ENCODE data around the gene CD300A. TPM values are rescaled to one million over a fixed set of nuclear protein-coding genes. Genes with fewer than 3 reads are reported as not detected.

Gene CD300A
- total and polyA plus RNA-seq, 2 donors (not counting 1 experiment from before 2014, with no cell fraction given) = 2.4 to 5.7 TPM

- POLR2A ChIA-PET = no interaction called here
- TF ChIP-seq, protein P1, sequence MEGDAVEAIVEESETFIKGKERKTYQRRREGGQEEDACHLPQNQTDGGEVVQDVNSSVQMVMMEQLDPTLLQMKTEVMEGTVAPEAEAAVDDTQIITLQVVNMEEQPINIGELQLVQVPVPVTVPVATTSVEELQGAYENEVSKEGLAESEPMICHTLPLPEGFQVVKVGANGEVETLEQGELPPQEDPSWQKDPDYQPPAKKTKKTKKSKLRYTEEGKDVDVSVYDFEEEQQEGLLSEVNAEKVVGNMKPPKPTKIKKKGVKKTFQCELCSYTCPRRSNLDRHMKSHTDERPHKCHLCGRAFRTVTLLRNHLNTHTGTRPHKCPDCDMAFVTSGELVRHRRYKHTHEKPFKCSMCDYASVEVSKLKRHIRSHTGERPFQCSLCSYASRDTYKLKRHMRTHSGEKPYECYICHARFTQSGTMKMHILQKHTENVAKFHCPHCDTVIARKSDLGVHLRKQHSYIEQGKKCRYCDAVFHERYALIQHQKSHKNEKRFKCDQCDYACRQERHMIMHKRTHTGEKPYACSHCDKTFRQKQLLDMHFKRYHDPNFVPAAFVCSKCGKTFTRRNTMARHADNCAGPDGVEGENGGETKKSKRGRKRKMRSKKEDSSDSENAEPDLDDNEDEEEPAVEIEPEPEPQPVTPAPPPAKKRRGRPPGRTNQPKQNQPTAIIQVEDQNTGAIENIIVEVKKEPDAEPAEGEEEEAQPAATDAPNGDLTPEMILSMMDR (IDR thresholded peaks at IDR 0.05) = no peak
- no peak for TF ChIP-seq EZH2 (IDR thresholded peaks at IDR 0.05; ENCODE audit: borderline replicate concordance, insufficient read depth, low read depth, low read length, poor library complexity, severe bottlenecking)
- Histone ChIP-seq H3K4me2 (replicated peaks; ENCODE audit: low read depth, low read length, poor library complexity, severe bottlenecking) (no peak overlapping the region), H2AFZ (ENCODE audit: insufficient read depth, low read depth, low read length, poor library complexity, severe bottlenecking) (no peak overlapping the region), H3K36me3 (replicated peaks in 1 of 2; ENCODE audit: control extremely low read depth in 1 of 2, control insufficient read depth in 1 of 2, extremely low read depth in 1 of 2, insufficient read depth in 2 of 2, low read length in 1 of 2) (no peaks in the 10 kb centered on the region), H3K79me2 (ENCODE audit: control insufficient read depth, insufficient read depth, low read length) (no peaks in the 10 kb centered on the region), H3K4me3 (ENCODE audit: control extremely low read depth in 1 of 5, extremely low read depth in 1 of 5, insufficient read depth in 1 of 5, low read depth in 2 of 5, low read length in 4 of 5) (no peak overlapping the region), H3K4me1 (ENCODE audit: control insufficient read depth in 2 of 2, insufficient read depth in 2 of 2, low read length in 2 of 2) (peaks cover 13 to 16% of the 10 kb centered on the region in 2 donors), H4K20me1 (ENCODE audit: control insufficient read depth, insufficient read depth, low read length, poor library complexity, severe bottlenecking) (no peaks in the 10 kb centered on the region), H3K9ac (ENCODE audit: low read length) (no peak overlapping the region), H3K27me3 (replicated peaks in 1 of 4; ENCODE audit: control extremely low read depth in 1 of 4, control insufficient read depth in 3 of 4, insufficient read depth in 4 of 4, low read length in 3 of 4) (peaks cover 0 to 17% (median under 1%) of the 10 kb centered on the region in 4 experiments), H3K27ac (ENCODE audit: low read length in 2 of 2) (no peak overlapping the region), H3K9me3 (ENCODE audit: control extremely low read depth in 1 of 3, control insufficient read depth in 2 of 3, insufficient read depth in 1 of 3, low read length in 2 of 3) (peaks cover 0 to 4% (median 0%) of the 10 kb centered on the region in 3 donors)
- H3K9me3 Mint-ChIP-seq (ENCODE audit: insufficient read depth) = no peaks in the 10 kb centered on the region
- no peak for DNase-seq
- no peak overlapping the region for H3K27ac Mint-ChIP-seq
- no peak overlapping the region for H3K4me3 Mint-ChIP-seq
- no peak for ATAC-seq (ENCODE audit: low read depth)
- CTCF ChIA-PET = interaction anchor here (1.8 kb wide), 1 partner anchor 10 kb away, joined by 11 read pairs; no protein-coding TSS in a partner anchor
- H3K27me3 Mint-ChIP-seq = peaks cover 20% of the 10 kb centered on the region
- peaks cover 13% of the 10 kb centered on the region for H3K4me1 Mint-ChIP-seq
- WGBS (ENCODE audit: insufficient coverage) = 90% methylated on average over 11 of the region's 11 CpGs
- intact Hi-C loops (cut with micrococcal nuclease) = no loop called here
These were observed 18.7 kb upstream of the CD300A start for GRCh38 chr17:74447628-74448159.

- Histone ChIP-seq H3K79me2 (ENCODE audit: control insufficient read depth, insufficient read depth, low read length) (no peaks in the 10 kb centered on the region), H3K27ac (ENCODE audit: low read length in 2 of 2) (no peak overlapping the region), H3K36me3 (replicated peaks in 1 of 2; ENCODE audit: control extremely low read depth in 1 of 2, control insufficient read depth in 1 of 2, extremely low read depth in 1 of 2, insufficient read depth in 2 of 2, low read length in 1 of 2) (no peaks in the 10 kb centered on the region), H3K9me3 (ENCODE audit: control extremely low read depth in 1 of 3, control insufficient read depth in 2 of 3, insufficient read depth in 1 of 3, low read length in 2 of 3) (peaks cover 0 to 6% (median 0%) of the 10 kb centered on the region in 3 donors), H3K4me2 (replicated peaks; ENCODE audit: low read depth, low read length, poor library complexity, severe bottlenecking) (no peak overlapping the region), H2AFZ (ENCODE audit: insufficient read depth, low read depth, low read length, poor library complexity, severe bottlenecking) (no peak overlapping the region), H3K4me1 (ENCODE audit: control insufficient read depth in 2 of 2, insufficient read depth in 2 of 2, low read length in 2 of 2) (peaks cover 8 to 11% of the 10 kb centered on the region in 2 donors), H4K20me1 (ENCODE audit: control insufficient read depth, insufficient read depth, low read length, poor library complexity, severe bottlenecking) (no peaks in the 10 kb centered on the region), H3K4me3 (ENCODE audit: control extremely low read depth in 1 of 5, extremely low read depth in 1 of 5, insufficient read depth in 1 of 5, low read depth in 2 of 5, low read length in 4 of 5) (no peak overlapping the region), H3K9ac (ENCODE audit: low read length) (no peak overlapping the region), H3K27me3 (replicated peaks in 1 of 4; ENCODE audit: control extremely low read depth in 1 of 4, control insufficient read depth in 3 of 4, insufficient read depth in 4 of 4, low read length in 3 of 4) (peaks cover 0 to 27% (median 5%) of the 10 kb centered on the region in 4 experiments)
- intact Hi-C loops (cut with micrococcal nuclease) = no loop called here
- ChIA-PET CTCF (interaction anchor here (0.8 kb wide), 1 partner anchor 8 kb away, joined by 3 read pairs; no protein-coding TSS in a partner anchor), POLR2A (no interaction called here)
- Mint-ChIP-seq H3K9me3 (ENCODE audit: insufficient read depth) (no peaks in the 10 kb centered on the region), H3K4me1 (peaks cover 2% of the 10 kb centered on the region), H3K27ac (no peak overlapping the region), H3K4me3 (no peak overlapping the region), H3K27me3 (peaks cover 27% of the 10 kb centered on the region)
- no peak for TF ChIP-seq EZH2 (IDR thresholded peaks at IDR 0.05; ENCODE audit: borderline replicate concordance, insufficient read depth, low read depth, low read length, poor library complexity, severe bottlenecking)
- TF ChIP-seq, protein P1 (IDR thresholded peaks at IDR 0.05) = no peak
- DNase-seq (no peak), ATAC-seq (ENCODE audit: low read depth) (no peak)
- 94% methylated on average over 8 of the region's 8 CpGs for WGBS (ENCODE audit: insufficient coverage)
These were observed 17.7 kb upstream of the CD300A start for GRCh38 chr17:74448756-74449155.

All from B cell (primary cell).